HG02938 (cell line): ENCODE results near the gene TFCP2L1.

ENCODE experiments used
- ATAC-seq: cut with Tn5 transposase; IDR thresholded peaks from one replicate; pipeline ENCODE4 v1.9.1; 2021; ENCODE audit warnings: mild to moderate bottlenecking, moderate library complexity; ENCODE audit not compliant: unreplicated experiment

TFCP2L1 gene

GRCh38 chr2:121297217-121297830, 12.3 kb upstream of the TFCP2L1 start:
- ATAC-seq, result no peak

DNA sequence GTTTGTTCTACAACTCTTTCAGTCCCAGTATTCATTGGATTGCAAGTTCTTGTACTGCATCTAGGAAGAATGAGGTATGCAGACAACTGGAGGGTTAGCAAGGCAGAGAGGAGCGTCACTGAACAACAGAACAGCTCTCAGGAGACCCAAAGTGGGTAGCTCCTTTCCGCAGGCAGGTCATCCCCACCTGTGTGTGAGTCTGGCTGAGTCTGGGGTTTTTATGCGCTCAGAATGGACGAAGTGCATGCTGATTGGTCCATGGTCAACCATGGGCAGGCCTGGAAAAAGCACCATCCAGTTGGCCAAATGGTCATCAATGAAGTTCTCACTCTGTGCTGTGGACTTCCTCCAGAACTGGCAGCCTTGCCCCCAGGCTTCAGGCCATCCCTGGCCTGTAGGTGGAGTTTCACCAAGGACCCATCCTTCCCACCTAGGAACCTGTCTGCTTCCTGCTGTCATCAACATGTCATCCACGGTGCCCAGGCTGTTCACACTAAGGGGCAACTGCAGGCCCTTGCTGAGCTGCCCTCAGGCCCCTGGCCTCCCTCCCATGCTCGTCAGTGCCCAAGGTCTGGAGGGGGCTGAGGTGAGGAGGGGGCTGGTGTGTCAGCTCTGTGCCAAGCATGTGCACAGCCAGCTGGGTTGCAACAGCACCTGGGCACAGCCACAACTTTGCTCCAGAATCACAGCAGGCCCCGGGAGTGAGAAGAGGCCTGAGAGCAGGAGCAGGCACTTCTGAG, 11.1 kb upstream of the TFCP2L1 start:
- ATAC-seq, result no peak

DNA sequence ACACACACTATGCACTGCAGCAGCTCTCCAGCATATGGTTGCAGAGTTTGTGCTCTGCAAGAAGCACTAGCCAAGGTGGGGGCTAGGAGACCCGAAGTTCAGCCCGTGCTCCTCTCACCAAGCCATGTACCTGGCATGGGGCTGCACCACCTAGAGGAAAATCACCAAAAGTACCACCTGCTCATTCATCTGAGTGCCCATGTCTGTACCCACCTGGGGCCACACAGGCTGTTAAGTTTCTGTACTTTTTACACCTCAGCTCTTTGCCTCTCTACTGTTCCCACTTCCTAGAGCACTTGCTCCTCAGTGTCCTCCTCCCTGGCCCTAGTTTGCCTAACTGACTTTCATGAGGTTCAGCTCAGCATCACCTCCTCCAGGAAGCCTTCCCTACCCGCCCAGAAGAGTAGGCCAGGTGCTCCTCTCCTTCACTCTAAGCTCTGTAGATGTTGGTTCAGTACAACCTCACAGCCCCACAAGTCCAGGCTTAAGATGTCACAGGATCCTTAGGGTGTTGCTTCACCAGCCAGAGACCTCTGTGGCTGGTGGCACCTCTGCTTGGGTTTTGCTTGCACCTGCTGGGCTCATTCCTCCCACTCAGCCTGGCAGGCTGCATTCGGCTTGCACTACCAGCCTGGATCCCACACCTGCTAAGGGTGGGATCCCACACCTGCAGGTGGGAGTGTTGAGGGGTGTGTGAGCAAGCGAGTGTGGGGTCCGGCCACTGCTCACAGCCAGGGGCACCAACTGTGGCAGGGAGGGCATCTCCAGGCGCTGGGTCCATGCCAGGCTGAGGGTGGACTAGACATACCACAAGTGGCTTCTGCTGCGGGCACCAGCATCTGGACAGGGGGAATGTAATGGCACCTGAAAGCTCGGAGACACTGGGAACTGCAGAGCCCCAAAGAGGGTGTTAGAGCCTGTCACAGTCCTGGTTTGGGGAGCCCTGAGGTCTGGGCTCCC, 10.2 kb upstream of the TFCP2L1 start:
- ATAC-seq, result no peak

GRCh38 chr2:121293450-121294325, 8.7 kb upstream of the TFCP2L1 start:
- no peak for ATAC-seq

DNA sequence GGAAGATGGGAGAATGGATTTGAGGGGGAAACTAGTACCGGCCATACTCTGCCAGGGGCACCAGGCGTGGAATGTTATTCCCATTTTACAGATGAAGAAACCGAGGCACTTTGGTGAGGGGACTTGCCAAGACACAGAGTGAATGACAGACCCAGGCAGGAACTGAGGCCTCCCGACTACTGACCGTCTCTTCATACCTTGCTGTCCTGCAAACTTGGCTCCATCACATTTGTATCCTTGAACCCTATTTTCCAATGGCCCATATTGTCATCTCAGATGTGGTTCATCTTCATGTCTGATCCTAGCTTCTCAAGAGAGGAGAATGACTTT, 6.2 kb upstream of the TFCP2L1 start:
- ATAC-seq, result no peak

GRCh38 chr2:121289271-121289670, 4.3 kb upstream of the TFCP2L1 start:
- ATAC-seq, result no peak

DNA sequence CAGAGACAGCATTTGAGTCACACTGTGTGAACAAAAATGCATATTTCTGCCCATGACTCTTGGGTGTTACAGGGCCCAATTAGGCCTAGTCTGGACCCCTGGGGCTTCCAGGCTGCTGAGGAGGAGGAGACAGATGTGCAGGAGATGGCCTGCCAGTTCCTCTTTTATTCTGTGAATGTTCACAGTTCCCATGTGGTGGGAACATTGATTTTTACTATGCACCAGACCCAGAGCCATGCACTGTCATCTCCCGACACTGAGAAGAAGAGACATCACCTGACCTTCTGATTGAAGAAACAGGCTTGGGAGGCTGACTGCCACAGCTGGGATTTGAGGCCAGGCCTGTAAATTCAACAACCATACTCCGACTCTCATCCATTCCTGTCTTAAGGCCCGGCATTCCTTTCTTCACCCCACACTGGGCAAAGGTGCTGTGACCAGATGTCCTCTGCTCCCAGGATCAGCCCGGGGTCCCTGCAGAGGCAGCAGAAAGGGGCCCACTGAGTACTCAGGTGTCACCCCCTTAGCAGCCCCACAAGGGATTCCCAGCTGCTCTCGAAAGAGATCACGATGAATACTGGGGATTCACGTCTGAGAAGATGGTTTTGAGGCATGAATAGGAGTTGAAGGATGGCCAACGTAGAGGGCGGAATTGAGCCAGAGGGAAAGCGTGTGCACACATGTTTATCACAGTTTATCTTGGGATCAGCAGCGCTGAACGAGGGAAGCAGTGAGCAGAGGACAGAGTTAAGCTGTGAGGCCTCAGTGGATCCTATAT, 3.6 kb upstream of the TFCP2L1 start:
- no peak for ATAC-seq

- ATAC-seq, result no peak
Observed at GRCh38 chr2:121287956-121288355, 3.0 kb upstream of the TFCP2L1 start.

DNA sequence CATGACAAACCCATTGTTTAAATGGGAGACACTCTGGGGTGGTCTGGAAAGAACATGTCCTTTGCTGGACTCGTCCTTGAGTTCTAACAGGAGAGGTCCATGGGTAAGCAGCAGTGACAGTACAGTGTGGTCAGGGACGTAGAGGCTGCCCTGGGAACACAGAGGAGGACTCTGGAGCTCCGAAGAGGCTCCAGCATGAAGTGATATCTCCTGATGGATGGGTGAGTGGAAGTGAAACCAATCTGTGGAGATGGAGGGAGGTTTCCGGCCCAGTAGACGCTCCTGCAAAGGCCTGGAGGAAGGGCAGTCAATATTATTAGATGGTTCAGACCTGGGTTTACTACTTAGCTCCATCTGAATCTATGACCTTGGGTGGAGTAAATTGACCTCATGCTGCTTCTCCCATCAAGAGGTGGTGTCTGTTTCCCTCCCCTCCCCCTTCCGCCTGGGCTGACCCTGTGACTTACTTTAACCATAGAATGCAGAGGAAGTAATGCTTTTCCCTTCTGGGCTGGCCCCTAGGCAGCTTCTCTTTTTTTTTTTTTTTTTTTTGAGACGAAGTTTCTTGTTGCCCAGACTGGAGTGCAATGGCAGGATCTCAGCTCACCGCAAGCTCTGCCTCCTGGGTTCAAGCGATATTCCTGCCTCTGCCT, 2.3 kb upstream of the TFCP2L1 start:
- no peak for ATAC-seq

- ATAC-seq, result no peak
Observed at GRCh38 chr2:121286506-121286905, 1.5 kb upstream of the TFCP2L1 start.

DNA sequence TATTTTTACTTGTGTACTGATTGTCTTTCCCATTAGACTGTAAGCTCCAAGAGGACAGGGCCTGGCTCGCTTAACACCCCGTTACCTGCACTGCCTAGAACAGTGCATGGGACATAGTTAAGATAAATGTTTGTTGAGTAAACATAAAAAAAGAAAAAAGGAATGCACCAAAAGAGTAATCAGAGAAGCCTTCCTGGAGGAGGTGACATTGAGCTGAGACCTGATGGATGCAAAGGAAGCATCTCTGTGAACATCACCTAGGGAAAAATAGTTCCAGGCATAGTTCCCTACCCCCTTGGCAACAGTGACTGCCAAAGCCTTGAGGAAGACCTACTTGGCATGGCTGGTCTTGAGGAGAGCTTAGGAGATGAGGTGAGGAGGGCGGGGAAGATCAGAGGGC, 924 bp upstream of the TFCP2L1 start:
- ATAC-seq, result no peak

DNA sequence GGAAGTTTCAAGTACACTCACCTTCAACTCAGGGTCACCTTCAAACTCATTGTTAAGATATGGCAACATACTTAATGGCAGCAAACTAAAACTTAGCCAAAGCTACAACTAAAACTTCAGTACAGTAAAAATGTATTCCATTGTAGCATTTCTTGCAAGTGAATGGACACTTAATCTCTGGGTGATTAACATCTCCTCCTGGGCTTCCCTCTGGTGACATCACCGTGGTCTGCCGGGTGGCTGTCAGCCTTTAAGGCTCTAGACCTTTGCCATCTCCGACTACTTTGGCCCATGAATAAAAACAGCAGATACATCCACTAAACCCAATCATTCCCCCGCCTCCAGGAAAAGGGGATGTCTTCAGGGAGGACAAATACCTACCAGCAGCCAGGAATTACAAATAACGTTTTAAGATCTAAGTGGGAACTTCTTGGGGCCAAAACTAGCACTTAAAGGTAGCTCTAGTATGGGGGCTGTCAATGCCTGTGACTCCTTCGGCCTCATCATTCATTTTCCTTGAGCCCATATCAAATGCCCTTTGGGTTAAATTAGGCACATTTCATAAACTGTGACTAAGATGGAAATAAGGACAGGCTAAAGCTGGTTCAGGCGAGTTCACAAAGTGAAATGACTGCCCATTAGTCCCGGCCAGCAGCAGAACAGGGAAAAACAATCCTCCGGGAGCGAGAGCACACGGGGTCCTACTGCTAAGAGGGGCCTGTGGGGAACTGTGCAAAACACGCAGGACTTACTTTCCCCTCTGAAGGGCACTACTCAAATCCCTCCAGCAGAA, 1.1 kb downstream of the TFCP2L1 start:
- no peak for ATAC-seq

- ATAC-seq, result no peak
Observed at GRCh38 chr2:121282800-121283385, 2.1 kb downstream of the TFCP2L1 start.

DNA sequence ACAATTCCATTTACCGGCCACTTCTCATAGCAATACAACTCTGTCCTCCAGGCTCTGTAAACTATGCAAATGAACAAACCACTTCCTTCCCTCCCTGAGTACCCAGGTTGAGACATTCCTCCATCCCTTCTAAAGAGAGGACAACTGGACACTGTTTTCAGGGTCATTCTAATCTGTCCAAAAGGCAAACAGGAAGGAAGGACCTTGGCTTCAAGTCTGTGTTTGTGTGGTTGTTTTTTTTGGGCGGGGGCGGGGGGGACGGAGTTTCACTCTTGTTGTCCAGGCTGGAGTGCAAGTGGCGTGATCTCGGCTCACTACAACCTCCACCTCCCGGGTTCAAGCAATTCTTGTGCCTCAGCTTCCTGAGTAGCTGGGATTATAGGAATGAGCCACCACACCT, 3.3 kb downstream of the TFCP2L1 start:
- ATAC-seq, result no peak

- no peak for ATAC-seq
Observed at GRCh38 chr2:121281107-121281506, 3.9 kb downstream of the TFCP2L1 start.

- ATAC-seq, result no peak
Observed at GRCh38 chr2:121279476-121280220, 5.4 kb downstream of the TFCP2L1 start.

GRCh38 chr2:121276341-121276740, 8.7 kb downstream of the TFCP2L1 start:
- no peak for ATAC-seq

- no peak for ATAC-seq
Observed at GRCh38 chr2:121273116-121273515, 11.9 kb downstream of the TFCP2L1 start.
